GM12878 (cell line): Measurements from ENCODE around the gene COX10. TPM values are rescaled to one million over a fixed set of nuclear protein-coding genes. Genes with fewer than 3 reads are reported as not detected.

ENCODE experiments used
- ATAC-seq: fragments of 200-7000 bp; cut with Tn5 transposase; 3 replicates; pipeline ENCODE4 v1.9.1; 2020; ENCODE audit warnings: mild to moderate bottlenecking, moderate library complexity
- BruUV-seq: library from RNA; stranded (reverse); fragments of 400-500 nt; replicated peaks from 2 replicates; lab custom pipeline; 2021; lab: Mats Ljungman, UMichigan
- CTCF ChIA-PET: fragments of 300-600 bp; sonication (Branson Sonifier 250); formaldehyde crosslinking; extraction: SDS; loops from one replicate; lab custom pipeline; 2021; ENCODE audit warnings: inconsistent platforms; lab: Yijun Ruan, JAX
- POLR2A ChIA-PET: fragments of 350-600 bp; formaldehyde crosslinking; extraction: SDS; loops from one replicate; lab custom pipeline; 2021; ENCODE audit warnings: inconsistent platforms; lab: Charles Lee
- RAD21 ChIA-PET: fragments of 300-600 bp; sonication (Branson Sonifier 250); formaldehyde crosslinking; loops from one replicate; lab custom pipeline; 2023; ENCODE audit warnings: antibody characterized with exemption; ENCODE audit not compliant: unreplicated experiment; lab: Charles Lee
- SMC1A ChIA-PET: fragments of 300-600 bp; sonication (Branson Sonifier 250); formaldehyde crosslinking; loops from one replicate; lab custom pipeline; 2023; ENCODE audit not compliant: unreplicated experiment, uncharacterized antibody; lab: Charles Lee
- DNase-seq: peaks from one replicate; pipeline ENCODE4 v3.0.0-alpha.2; 2011; ENCODE audit warnings: low read depth, low spot score
- FAIRE-seq: peaks from 3 replicates; lab custom pipeline; 2011; peaks lifted over from hg19 to GRCh38; lab: Jason Lieb, UNC
- H2AFZ ChIP-seq: 2 replicates; pipeline ENCODE4 v1.6.0; 2011; ENCODE audit warnings: low read depth, low read length, control low read depth; ENCODE audit not compliant: control insufficient read depth
- H3K27ac ChIP-seq: 2 replicates; pipeline ENCODE4 v1.5.1; 2011; ENCODE audit warnings: control low read depth; ENCODE audit not compliant: control insufficient read depth, insufficient read depth
- H3K27me3 ChIP-seq, 2 experiments: replicated peaks in 1 of 2; 2 replicates each; pipeline versions ENCODE4 v1.6.0 to v1.6.1; 2011; ENCODE audit warnings: low read length in 1 of 2; ENCODE audit not compliant: control insufficient read depth in 2 of 2, insufficient read depth in 2 of 2
- H3K36me3 ChIP-seq, 2 experiments: 2 replicates each; pipeline ENCODE4 v1.5.1; 2011; ENCODE audit warnings: low read length in 1 of 2; ENCODE audit not compliant: control insufficient read depth in 2 of 2, insufficient read depth in 2 of 2
- H3K4me1 ChIP-seq: 2 replicates; pipeline ENCODE4 v1.6.1; 2011; ENCODE audit warnings: mild to moderate bottlenecking, low read length, moderate library complexity, mixed read lengths; ENCODE audit not compliant: control insufficient read depth, insufficient read depth
- H3K4me2 ChIP-seq: 2 replicates; pipeline ENCODE4 v1.6.0; 2011; ENCODE audit warnings: control low read depth; ENCODE audit not compliant: control insufficient read depth, insufficient read depth
- H3K4me3 ChIP-seq: fragments of 200-600 bp; sonication (generic); 2 replicates; pipeline ENCODE4 v1.5.1; 2016
- H3K79me2 ChIP-seq: 2 replicates; pipeline ENCODE4 v1.6.0; 2011; ENCODE audit warnings: low read length; ENCODE audit not compliant: control insufficient read depth, insufficient read depth
- H3K9ac ChIP-seq: 2 replicates; pipeline ENCODE4 v1.8.0; 2011; ENCODE audit warnings: low read length, control low read depth, mixed read lengths; ENCODE audit not compliant: control insufficient read depth, insufficient read depth
- H3K9me3 ChIP-seq: replicated peaks from 3 replicates; pipeline ENCODE4 v1.5.1; 2011; ENCODE audit warnings: mild to moderate bottlenecking, low read length; ENCODE audit not compliant: control insufficient read depth, insufficient read depth
- H4K20me1 ChIP-seq: 2 replicates; pipeline ENCODE4 v1.6.0; 2011; ENCODE audit not compliant: control insufficient read depth, insufficient read depth
- BACH1 ChIP-seq: fragments of 450-650 bp; IDR thresholded peaks from 2 replicates; pipeline ENCODE4 v1.6.1; 2017; ENCODE audit warnings: mild to moderate bottlenecking, borderline replicate concordance
- EP300 ChIP-seq, 2 experiments: fragments of 150-350 bp in 1 of 2; IDR thresholded peaks; 2 replicates each; pipeline ENCODE4 v1.6.1; 2011 to 2012; ENCODE audit warnings: low read depth in 2 of 2, low read length in 2 of 2, borderline replicate concordance in 1 of 2, improper control_type of control experiment in 1 of 2, inconsistent platforms in 1 of 2; ENCODE audit not compliant: control insufficient read depth in 1 of 2
- LARP7 ChIP-seq: fragments of 450-650 bp; IDR thresholded peaks from 2 replicates; pipeline ENCODE4 v1.6.1; 2017; ENCODE audit warnings: mild to moderate bottlenecking
- NFXL1 ChIP-seq: fragments of 450-650 bp; IDR thresholded peaks from 2 replicates; pipeline ENCODE4 v1.6.1; 2017; ENCODE audit warnings: antibody characterized with exemption, mild to moderate bottlenecking, borderline replicate concordance
- PAX5 ChIP-seq: IDR thresholded peaks from 2 replicates; pipeline ENCODE4 v1.6.1; 2011; ENCODE audit warnings: low read depth, low read length, borderline replicate concordance
- PBX3 ChIP-seq: IDR thresholded peaks from 2 replicates; pipeline ENCODE4 v1.6.1; 2011; ENCODE audit warnings: mild to moderate bottlenecking, low read depth, low read length, moderate library complexity; ENCODE audit not compliant: insufficient replicate concordance
- SIX5 ChIP-seq: IDR thresholded peaks from 2 replicates; pipeline ENCODE4 v1.6.1; 2011; ENCODE audit warnings: mild to moderate bottlenecking, low read depth, low read length, moderate library complexity; ENCODE audit not compliant: severe bottlenecking
- SMARCA5 ChIP-seq: fragments of 450-650 bp; IDR thresholded peaks from 2 replicates; pipeline ENCODE4 v1.6.1; 2017; ENCODE audit warnings: mild to moderate bottlenecking
- YY1 ChIP-seq: IDR thresholded peaks from 2 replicates; pipeline ENCODE4 v1.6.1; 2011; ENCODE audit warnings: low read depth, mild to moderate bottlenecking, low read length
- ZNF217 ChIP-seq: fragments of 450-650 bp; IDR thresholded peaks from 2 replicates; pipeline ENCODE4 v1.6.1; 2017; ENCODE audit warnings: antibody characterized with exemption, mild to moderate bottlenecking
- ZNF24 ChIP-seq: fragments of 450-650 bp; IDR thresholded peaks from 2 replicates; pipeline ENCODE4 v1.6.1; 2017; ENCODE audit warnings: antibody characterized with exemption, mild to moderate bottlenecking
- whole genome bisulfite sequencing: methylation state at CpG from one replicate; pipeline ENCODE4 v1.1.6; 2016; ENCODE audit warnings: low lambda C conversion rate; ENCODE audit not compliant: insufficient replicate concordance, insufficient coverage; ENCODE audit errors: missing lambda C conversion rate; 5-methylcytosine and 5-hydroxymethylcytosine counted together
- in situ Hi-C: fragments of 300-500 bp; cut with MboI; formaldehyde crosslinking; loops from 9 replicates; pipeline ENCODE4 v1.14.3; 2018; ENCODE audit warnings: mixed read lengths
- intact Hi-C: fragments of 100-400 bp; cut with micrococcal nuclease; formaldehyde crosslinking; loops from one replicate; pipeline ENCODE4 v1.14.2; 2022; ENCODE audit not compliant: unreplicated experiment
- polyA plus RNA-seq, 11 experiments: library from polyadenylated mRNA; depleted of rRNA in 4 of 11; unstranded in 6 of 11; stranded (reverse) in 5 of 11; fragments of >200 nt; fragmentation: Nextera tagmentation in 4 of 11; fragmentation: Illumina TruSeq in 1 of 11; extraction: Ambion mirVana in 4 of 11; extraction: Trizol in 1 of 11; gene quantifications; 1 replicate in 1 of 11; 2 replicates in 10 of 11; pipeline versions ENCODE4 v1.2.1 to v1.2.3, GENCODE V29; 2011 to 2016; ENCODE audit warnings: inconsistent platforms in 2 of 11, missing spikeins in 2 of 11, low read depth in 1 of 11
- total RNA-seq, 4 experiments: library from RNA; depleted of rRNA in 3 of 4; stranded (reverse); fragments of >200 nt in 3 of 4; fragmentation: Illumina TruSeq in 1 of 4; extraction: Trizol in 1 of 4; gene quantifications; 2 replicates each; pipeline versions ENCODE4 v1.2.1 to v1.2.3, GENCODE V29; 2013 to 2021
- TF ChIP-seq, protein P1 (sequence below): fragments of 150-350 bp; IDR thresholded peaks from 2 replicates; pipeline ENCODE4 v1.6.1; 2016; ENCODE audit warnings: low read depth, low read length

The COX10 gene
- total and polyA plus RNA-seq, 10 of the 15 experiments (the other 5 are each of a cell fraction or from before 2014, with no cell fraction given): 9.6 to 29.4 (median 21.3) TPM

- POLR2A ChIA-PET: no interaction called here
- RAD21 ChIA-PET: no interaction called here
- FAIRE-seq: no peak
- no peaks in the 10 kb centered on the region; the same call in 2 of the 3 replicates for H3K9me3 ChIP-seq
- DNase-seq: no peak
- no peaks in the 10 kb centered on the region for H4K20me1 ChIP-seq
- no peak overlapping the region for H3K4me3 ChIP-seq
- intact Hi-C loops (no loop called here), in situ Hi-C loops (no loop called here)
- H3K36me3 ChIP-seq: no peaks in the 10 kb centered on the region
- H2AFZ ChIP-seq: no peak overlapping the region
- no peak overlapping the region for H3K4me2 ChIP-seq
- no peak for ATAC-seq
- TF ChIP-seq EP300 (IDR thresholded peaks at IDR 0.05; ENCODE audit: borderline replicate concordance in 1 of 2, control insufficient read depth in 1 of 2, low read depth in 2 of 2, low read length in 2 of 2) (no peak), ZNF217 (no peak), BACH1 (no peak), ZNF24 (no peak)
- H3K27ac ChIP-seq: no peak overlapping the region
- no peak overlapping the region for H3K9ac ChIP-seq
- CTCF ChIA-PET: no interaction called here
- H3K27me3 ChIP-seq: no peaks in the 10 kb centered on the region
- no TSS peak for BruUV-seq
- SMC1A ChIA-PET: no interaction called here
- no peaks in the 10 kb centered on the region for H3K4me1 ChIP-seq
- no peaks in the 10 kb centered on the region for H3K79me2 ChIP-seq
Measured at GRCh38 chr17:14057591-14057990, 11.7 kb upstream of the COX10 start.

DNA sequence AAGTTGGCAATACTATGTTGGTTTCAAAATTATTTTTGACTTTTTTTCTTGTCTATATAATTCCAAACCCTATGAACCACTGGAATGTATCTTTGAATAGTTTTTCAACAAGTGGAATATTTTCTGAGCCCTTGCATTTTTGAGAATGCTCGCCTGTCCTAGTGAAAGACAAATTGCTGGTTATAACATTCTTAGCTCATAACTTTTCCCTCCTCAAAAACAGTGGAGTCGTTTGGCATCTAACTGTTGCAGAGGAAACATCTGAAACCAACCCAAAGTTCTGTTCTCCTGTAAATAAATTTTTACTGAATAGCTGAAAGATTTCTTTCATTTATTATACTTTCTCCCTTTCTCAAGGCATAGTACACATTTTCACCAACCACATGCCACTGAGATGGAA is 11.3 kb upstream of the COX10 start:
- no peak overlapping the region for H3K9ac ChIP-seq
- no peaks in the 10 kb centered on the region for H3K27me3 ChIP-seq
- ATAC-seq (no peak), DNase-seq (no peak), FAIRE-seq (no peak)
- no peaks in the 10 kb centered on the region for H3K36me3 ChIP-seq
- H3K4me3 ChIP-seq: no peak overlapping the region
- no TSS peak for BruUV-seq
- intact Hi-C loops (no loop called here), in situ Hi-C loops (no loop called here)
- 79% methylated on average over 2 of the region's 2 CpGs for WGBS
- no peaks in the 10 kb centered on the region for H4K20me1 ChIP-seq
- H2AFZ ChIP-seq: no peak overlapping the region
- H3K9me3 ChIP-seq: no peaks in the 10 kb centered on the region; the same call in 2 of the 3 replicates
- SMC1A ChIA-PET: no interaction called here
- CTCF ChIA-PET: no interaction called here
- H3K27ac ChIP-seq: no peak overlapping the region
- H3K4me2 ChIP-seq: no peak overlapping the region
- RAD21 ChIA-PET: no interaction called here
- H3K4me1 ChIP-seq: no peaks in the 10 kb centered on the region
- POLR2A ChIA-PET: no interaction called here
- no peaks in the 10 kb centered on the region for H3K79me2 ChIP-seq
- TF ChIP-seq PBX3: no peak
- TF ChIP-seq NFXL1: no peak
- no peak for TF ChIP-seq PAX5
- TF ChIP-seq SMARCA5: no peak
- no peak for TF ChIP-seq SIX5
- TF ChIP-seq, protein P1, sequence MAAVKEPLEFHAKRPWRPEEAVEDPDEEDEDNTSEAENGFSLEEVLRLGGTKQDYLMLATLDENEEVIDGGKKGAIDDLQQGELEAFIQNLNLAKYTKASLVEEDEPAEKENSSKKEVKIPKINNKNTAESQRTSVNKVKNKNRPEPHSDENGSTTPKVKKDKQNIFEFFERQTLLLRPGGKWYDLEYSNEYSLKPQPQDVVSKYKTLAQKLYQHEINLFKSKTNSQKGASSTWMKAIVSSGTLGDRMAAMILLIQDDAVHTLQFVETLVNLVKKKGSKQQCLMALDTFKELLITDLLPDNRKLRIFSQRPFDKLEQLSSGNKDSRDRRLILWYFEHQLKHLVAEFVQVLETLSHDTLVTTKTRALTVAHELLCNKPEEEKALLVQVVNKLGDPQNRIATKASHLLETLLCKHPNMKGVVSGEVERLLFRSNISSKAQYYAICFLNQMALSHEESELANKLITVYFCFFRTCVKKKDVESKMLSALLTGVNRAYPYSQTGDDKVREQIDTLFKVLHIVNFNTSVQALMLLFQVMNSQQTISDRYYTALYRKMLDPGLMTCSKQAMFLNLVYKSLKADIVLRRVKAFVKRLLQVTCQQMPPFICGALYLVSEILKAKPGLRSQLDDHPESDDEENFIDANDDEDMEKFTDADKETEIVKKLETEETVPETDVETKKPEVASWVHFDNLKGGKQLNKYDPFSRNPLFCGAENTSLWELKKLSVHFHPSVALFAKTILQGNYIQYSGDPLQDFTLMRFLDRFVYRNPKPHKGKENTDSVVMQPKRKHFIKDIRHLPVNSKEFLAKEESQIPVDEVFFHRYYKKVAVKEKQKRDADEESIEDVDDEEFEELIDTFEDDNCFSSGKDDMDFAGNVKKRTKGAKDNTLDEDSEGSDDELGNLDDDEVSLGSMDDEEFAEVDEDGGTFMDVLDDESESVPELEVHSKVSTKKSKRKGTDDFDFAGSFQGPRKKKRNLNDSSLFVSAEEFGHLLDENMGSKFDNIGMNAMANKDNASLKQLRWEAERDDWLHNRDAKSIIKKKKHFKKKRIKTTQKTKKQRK: no peak
- TF ChIP-seq YY1: no peak
- no peak for TF ChIP-seq LARP7
